GM21786 (cell line): Measurements from ENCODE around the gene LCN12.
"Not testable (repeated sequence)": the region's sequence is repeated elsewhere in the genome, so short reads cannot be mapped to it uniquely, and the experiment has no call there.

ENCODE experiments used
- ATAC-seq: cut with Tn5 transposase; IDR thresholded peaks from one replicate; pipeline ENCODE4 v1.9.1; 2021; ENCODE audit not compliant: unreplicated experiment

The LCN12 gene

DNA sequence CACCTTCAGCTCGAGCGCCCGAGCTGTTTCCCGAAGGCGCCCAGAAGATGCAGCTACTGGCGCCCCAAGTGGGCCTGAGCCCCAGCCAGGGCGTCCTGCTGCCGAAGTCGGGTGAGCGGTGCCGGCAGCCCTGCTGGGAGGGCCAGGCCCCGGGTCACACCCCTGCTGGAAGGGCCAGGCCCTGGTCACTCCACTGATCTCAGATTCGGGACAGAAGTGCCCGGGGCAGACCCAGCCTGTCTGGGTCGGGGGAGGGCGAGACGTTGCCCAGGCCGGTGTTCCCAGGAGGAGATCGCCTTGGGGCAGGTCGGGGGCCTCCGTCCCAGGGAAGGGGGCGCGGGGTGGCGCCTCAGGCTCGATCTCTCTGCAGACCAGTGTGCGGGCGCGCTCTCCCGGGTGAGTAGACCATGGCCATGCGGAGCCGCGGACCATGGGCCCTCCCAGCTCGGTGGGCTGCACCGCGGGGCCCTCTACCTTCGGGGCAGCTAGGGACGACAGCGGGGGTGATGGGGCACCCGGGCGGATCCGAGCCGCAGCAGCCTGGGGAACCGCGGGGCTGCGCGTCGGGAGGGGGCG is 33.0 kb downstream of the LCN12 start:
- ATAC-seq: no peak

DNA sequence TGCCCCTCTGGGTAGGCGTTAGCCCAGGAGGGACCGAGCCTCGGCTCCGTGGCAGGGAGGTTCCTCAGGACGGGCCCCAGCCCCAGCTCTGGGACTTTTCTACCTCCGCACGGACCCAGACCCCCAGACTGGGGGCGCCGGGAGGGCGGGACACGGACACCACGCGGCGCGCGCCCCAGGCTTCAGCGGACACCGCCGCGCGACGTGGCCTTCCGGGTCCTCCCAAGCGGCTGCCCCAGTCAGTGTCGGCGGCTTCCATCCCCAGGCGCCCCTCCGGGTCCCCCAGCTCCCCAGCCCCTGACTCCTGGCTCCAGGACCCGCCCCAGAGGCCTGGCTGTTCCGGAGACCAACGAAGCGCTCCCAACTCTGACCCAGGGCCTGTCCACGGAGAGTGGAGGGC is 33.8 kb downstream of the LCN12 start:
- ATAC-seq: no peak

DNA sequence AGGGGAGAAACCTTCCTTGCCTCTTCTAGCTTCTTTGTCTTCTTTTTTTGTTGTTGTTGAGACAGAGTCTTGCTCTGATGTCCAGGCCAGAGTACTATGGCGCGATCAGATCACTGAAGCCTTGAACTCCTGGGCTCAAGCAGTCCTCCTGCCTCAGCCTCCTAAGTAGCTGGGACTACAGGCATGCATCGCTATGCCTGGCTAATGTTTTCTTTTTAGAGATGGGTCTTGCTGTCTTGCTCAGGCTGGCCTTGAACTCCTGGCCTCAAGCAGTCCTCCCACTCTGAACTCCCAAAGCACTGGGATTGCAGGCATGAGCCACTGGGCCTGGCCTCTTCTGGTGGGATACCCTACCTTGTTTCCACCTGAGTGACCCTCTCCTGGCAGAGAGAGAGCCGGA is 36.8 kb downstream of the LCN12 start:
- ATAC-seq: no peak

- ATAC-seq: no peak
These were observed 38.3 kb downstream of the LCN12 start for GRCh38 chr9:136990242-136990911.

GRCh38 chr9:136991993-136992818 is 40.1 kb downstream of the LCN12 start, which contains the start of gene PAXX:
TSS of gene PAXX (plus strand) at chr9:136992422. CDS start at chr9:136992444, 22 bp downstream.
- ATAC-seq: peak; percentile 67

DNA sequence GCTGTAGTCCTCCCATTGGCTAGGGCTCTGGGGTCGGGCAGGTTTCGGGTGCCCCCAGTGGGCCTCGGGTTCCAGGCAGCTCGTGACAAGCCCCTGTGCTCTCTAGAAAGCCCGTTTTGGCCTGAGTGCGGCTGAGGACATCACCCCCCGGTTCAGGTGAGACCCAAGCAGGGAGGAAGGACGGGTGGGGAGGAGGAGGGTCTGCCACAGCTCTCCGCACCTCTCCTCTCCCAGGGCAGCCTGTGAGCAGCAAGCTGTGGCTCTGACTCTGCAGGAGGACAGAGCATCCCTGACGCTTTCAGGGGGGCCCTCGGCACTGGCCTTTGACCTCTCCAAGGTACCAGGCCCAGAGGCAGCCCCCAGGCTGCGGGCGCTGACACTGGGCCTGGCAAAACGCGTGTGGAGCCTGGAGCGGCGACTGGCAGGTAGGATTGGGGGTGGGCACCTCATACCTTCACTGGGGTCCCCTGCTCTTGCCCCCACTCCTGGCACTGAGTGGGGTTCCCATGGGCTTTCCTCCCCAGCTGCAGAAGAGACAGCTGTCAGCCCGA is 40.8 kb downstream of the LCN12 start:
- no peak for ATAC-seq

- no peak for ATAC-seq
These were observed 42.3 kb downstream of the LCN12 start for GRCh38 chr9:136994180-136994887.

DNA sequence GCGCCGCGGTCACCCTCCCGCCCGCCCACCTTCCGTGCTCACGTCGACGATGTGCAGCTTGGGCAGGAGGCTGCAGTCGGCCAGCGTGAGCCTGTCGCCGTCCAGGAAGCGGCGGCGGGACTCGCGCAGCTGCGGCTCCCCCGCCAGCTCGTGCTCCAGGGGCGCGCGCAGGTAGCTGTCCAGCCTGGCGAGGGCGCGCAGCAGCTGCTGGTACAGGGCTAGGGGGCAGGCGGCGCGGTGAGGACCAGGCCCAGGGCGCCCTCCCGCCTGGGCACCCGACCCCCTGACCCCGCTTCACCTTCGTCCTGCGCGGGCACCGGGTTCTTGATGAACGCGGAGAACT is 42.8 kb downstream of the LCN12 start:
- ATAC-seq: no peak

DNA sequence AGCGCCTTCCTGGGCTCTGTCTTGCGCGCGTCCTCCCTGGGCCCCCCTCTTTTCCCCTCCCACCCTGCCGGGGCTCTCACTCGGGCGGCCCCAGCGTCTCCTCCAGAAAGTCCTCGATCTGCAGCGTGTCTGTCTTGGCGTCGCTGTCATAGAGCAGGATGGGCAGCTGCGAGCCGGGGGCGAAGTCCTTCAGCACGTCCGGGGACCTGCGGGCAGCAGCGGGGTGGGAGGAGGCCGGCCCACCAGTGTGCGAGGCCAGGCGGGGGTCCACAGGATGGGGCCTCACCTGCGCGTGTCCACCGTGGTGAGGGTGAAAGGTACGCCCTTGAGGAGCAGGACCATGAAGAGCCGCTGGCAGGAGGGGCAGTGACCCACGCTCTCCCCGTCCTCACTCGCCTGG is 43.3 kb downstream of the LCN12 start:
- ATAC-seq: no peak

- no peak for ATAC-seq
These were observed 43.8 kb downstream of the LCN12 start for GRCh38 chr9:136995772-136996311.

DNA sequence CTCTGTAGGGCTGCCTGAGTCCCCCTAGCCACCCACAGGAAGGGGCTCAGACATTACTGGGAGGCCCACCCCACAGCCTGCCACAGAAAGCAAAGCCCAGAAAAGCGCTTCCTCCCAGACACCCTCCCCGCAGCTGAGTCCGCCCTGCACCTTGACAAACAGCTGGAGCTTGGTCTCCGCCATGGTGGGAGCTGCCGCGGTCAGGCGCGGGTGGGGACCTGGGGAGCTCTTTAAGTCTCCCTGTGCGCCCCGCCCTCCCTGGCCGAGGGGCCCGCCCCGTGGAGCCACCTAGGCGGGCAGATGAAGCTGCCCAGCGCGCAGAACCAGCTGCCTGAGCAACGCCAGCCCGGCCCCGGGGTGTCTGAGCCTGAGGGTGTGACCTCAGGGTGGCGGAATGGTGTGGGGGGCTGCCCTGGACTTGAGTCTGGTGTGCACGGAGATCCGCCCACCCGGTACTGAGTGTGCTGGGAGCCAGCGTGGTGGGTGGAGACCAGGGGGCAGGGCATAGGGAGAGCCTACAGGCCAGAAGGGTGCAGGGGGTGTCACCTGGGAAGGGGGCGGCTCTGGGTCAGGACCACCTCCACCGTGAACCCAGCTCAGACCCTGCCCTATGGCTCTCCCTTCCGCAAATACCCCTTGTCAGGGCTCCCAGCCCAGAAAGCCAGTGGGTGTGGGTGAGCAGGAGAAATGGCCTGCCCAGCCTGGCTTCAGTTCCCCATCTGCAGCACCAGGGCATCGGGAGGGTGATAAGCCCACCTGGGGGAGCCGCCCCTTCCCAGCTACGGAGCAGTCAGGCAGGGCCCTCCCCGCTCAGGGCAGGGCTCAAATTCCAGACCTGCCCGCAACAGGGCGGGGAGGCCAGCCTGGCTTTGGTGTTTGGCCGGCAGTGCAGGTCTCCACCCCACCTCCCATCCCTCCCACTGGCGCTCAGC is 44.6 kb downstream of the LCN12 start, which contains the start of gene CLIC3:
TSS of gene CLIC3 (minus strand) at position 208 of the 932 bp plus-strand sequence. CDS start at position 183, 25 bp downstream.
- ATAC-seq: no peak

GRCh38 chr9:136997371-136997770 is 45.3 kb downstream of the LCN12 start:
- ATAC-seq: no peak

GRCh38 chr9:136997830-136998234 is 45.8 kb downstream of the LCN12 start:
- ATAC-seq: no peak

GRCh38 chr9:137000177-137000930 is 48.3 kb downstream of the LCN12 start:
- peak; percentile 72 for ATAC-seq

- no peak for ATAC-seq
These were observed 50.0 kb downstream of the LCN12 start for GRCh38 chr9:137001857-137002645.

GRCh38 chr9:137002646-137003041 is 50.6 kb downstream of the LCN12 start:
- no peak for ATAC-seq

DNA sequence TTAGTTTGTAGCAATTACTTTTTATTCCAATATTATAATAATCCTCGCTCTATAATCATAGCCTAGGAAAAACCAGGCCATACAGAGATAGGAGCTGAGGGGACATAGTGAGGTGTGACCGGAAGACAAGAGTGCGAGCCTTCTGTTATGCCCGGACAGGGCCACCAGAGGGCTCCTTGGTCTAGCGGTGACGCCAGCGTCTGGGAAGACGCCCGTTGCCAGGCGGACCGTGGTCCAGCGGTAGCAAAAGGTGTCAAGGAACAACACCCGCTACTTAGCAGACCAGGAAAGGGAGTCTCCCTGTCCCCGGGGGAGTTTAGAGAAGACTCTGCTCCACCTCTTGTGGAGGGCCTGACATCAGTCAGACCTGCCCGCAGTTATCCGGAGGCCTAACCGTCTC is 52.2 kb downstream of the LCN12 start:
- not testable (repeated sequence) for ATAC-seq
